Measurements from ENCODE around the gene MAPK6.

Gene MAPK6

GRCh38 chr15:52103217-52104207, 84.5 kb downstream of the MAPK6 start:
- DNase-seq (ENCODE audit: low read depth): no peak

- DNase-seq (ENCODE audit: low read depth): no peak
Observed at GRCh38 chr15:52104532-52105004, 85.5 kb downstream of the MAPK6 start.

DNA sequence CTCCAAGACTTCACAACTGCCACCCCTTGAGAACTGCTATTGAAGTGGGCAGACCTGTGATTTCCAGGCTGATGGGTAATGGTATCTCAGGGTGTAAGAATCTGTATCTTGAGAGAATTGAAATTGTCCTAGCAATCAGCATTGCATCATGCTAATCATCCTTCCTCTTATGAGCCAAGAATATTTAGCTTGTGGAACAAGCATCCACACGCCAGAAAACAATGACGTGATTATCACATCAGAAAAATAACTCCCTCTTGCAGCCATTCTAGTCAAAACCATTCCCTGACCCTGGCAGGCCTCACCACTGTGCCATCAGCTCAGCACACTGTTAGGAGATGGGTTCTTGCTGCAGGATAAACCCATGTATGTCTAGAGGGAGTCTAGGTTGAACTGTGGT, 86.8 kb downstream of the MAPK6 start:
- DNase-seq (ENCODE audit: low read depth): no peak

GRCh38 chr15:52106641-52107040, 87.6 kb downstream of the MAPK6 start:
- no peak for DNase-seq (ENCODE audit: low read depth)

DNA sequence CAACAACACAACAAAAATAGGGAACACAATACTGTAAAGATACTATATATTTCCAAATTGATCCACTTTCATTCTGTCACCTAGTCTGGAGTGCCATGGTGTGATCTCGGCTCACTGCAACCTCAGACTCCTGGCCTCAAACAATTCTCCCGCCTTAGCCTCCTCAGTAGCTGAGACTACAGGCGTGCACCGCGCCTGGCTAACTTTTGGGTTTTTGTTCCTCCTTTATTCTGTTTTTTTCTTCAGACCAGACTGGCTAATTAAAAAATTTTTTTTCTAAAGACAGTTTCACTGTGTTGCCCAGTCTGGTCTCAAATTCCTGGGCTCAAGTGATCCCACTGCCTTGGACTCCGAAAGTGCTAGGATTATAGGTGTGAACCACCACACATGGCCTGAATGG, 88.2 kb downstream of the MAPK6 start:
- DNase-seq (ENCODE audit: low read depth): no peak

GRCh38 chr15:52109559-52110451, 90.8 kb downstream of the MAPK6 start:
- no peak for DNase-seq (ENCODE audit: low read depth)

- DNase-seq (ENCODE audit: low read depth): no peak
Observed at GRCh38 chr15:52111517-52112202, 92.6 kb downstream of the MAPK6 start.

DNA sequence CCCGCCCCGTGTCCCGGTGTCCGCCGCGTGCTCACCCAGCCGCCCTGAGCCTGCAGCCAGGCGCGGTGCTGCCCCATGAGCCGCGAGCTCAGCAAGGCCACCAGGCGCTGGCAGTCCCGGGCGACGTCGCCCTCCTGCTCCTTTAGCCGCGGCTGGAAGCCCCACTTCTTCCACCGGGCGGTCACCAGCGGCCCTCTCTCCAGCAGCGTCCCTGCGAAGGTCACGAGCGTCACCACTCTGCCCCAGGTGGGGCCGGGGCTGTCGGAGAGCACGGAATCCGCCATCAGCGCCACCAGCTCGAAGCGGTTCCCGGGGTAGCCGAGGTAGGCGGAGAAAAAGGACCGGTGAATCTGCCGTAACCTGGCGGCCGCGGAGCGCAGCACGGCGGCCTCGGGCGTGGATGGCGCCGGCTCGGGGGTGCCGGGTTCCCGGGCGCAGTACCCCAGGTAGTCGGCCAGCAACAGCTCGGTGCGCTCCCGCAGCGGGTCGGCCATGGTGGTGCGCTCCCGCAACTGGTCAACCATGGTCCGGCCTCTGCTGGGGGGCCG, 93.3 kb downstream of the MAPK6 start:
- DNase-seq (ENCODE audit: low read depth): no peak

DNA sequence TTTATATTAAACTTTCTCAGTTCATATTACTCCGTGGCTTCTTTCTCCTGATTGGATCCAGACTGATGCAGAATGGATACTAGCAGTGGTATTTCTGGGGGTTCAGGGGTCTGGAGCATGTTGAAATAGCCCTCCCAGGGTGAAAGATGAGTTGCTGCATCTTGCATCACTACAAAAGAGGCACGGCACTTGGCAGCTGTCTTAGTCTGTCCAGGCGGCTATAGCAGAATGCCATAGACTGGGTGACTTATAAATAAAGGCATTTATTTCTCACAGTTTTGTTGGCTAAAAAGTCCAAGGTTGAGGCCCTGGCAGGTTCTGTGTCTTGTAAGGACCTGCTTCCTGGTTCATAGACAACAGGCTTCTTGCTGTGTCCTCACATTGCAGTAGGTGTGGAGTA, 94.2 kb downstream of the MAPK6 start:
- DNase-seq (ENCODE audit: low read depth): no peak

DNA sequence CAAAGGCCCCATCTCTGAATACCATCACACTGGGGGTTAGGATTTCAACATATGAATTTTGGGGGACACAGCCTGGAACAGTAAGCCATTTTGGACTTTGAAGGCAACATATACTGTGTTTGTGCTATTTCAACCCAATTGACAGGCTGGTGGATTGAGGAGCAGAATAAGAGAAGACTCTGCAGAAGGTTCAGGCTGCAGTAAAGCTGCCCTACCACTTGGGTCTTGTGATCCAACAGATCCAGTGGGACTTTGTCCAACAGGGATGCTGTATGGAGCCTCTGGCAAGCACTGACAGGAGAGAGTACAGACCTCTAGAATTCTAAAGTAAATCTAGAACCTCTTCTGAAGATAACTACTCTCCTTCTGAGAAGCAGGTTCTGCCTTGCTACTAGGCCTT, 94.7 kb downstream of the MAPK6 start:
- DNase-seq (ENCODE audit: low read depth): no peak

GRCh38 chr15:52114261-52115055, 95.4 kb downstream of the MAPK6 start:
- no peak for DNase-seq (ENCODE audit: low read depth)

DNA sequence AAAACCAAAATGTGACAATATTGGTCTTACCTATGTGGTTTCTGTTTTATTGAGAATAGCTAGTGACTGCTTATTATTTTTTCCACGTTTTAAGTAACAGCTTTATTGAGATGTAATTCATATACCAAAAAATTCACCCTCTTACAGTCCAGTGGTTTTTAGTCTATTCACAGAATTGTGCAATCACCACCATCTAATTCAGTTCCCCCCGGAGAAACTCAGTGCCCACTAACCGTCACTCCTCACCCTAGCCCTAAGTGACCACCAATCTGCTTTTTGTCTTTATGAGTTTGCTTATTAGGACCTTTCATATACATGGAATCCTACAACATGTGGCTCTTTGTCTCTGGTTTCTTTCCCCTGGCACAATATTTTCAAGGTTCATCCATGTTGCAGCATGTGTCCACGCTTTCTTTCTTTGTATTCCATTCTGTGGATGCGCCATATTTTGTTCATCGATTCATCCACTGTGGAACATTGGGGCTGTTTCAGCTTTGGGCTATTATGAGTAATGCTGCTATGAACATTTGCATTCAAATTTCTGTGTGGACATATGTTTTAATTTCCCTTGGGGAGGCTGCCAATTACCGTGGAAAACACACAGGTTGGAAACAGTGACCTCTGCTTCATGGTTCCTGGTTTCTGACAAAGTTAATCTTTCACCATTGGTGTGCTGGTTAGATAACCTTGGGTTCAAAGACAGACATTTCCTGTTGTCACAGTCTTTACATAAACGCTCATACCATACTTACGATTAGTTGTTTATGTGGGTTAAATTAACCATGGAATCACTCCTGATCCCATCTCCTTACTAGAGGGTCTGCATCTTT, 96.8 kb downstream of the MAPK6 start:
- DNase-seq (ENCODE audit: low read depth): no peak

Data from stimulated activated CD8-positive, alpha-beta memory T cell treated with anti-CD3 and anti-CD28 coated beads, Interleukin-15, amount 100 ng/mL, for 24 hours (primary cell).